IPS-18a (cell line): ENCODE measurements around the gene PCBD2.
"Not testable (repeated sequence)": the region's sequence is repeated elsewhere in the genome, so short reads cannot be mapped to it uniquely, and the experiment has no call there.

Experiments
- H3K27ac ChIP-seq: one replicate; pipeline ENCODE4 v1.5.1; 2013; ENCODE audit warnings: low read length
- H3K27me3 ChIP-seq: one replicate; pipeline ENCODE4 v1.6.1; 2013; ENCODE audit warnings: mild to moderate bottlenecking, low read length; ENCODE audit not compliant: control insufficient read depth, insufficient read depth
- H3K36me3 ChIP-seq: one replicate; pipeline ENCODE4 v1.6.1; 2013; ENCODE audit warnings: low read depth, low read length; ENCODE audit not compliant: control insufficient read depth
- H3K4me1 ChIP-seq: one replicate; pipeline ENCODE4 v1.6.1; 2013; ENCODE audit warnings: low read depth, low read length; ENCODE audit not compliant: control insufficient read depth
- H3K4me3 ChIP-seq: one replicate; pipeline ENCODE4 v1.5.1; 2013; ENCODE audit warnings: low read length
- H3K9ac ChIP-seq: one replicate; pipeline ENCODE4 v1.6.1; 2013; ENCODE audit warnings: mild to moderate bottlenecking, low read length, moderate library complexity
- H3K9me3 ChIP-seq: one replicate; pipeline ENCODE4 v1.6.1; 2013; ENCODE audit warnings: low read depth, low read length; ENCODE audit not compliant: control insufficient read depth

PCBD2 gene

DNA sequence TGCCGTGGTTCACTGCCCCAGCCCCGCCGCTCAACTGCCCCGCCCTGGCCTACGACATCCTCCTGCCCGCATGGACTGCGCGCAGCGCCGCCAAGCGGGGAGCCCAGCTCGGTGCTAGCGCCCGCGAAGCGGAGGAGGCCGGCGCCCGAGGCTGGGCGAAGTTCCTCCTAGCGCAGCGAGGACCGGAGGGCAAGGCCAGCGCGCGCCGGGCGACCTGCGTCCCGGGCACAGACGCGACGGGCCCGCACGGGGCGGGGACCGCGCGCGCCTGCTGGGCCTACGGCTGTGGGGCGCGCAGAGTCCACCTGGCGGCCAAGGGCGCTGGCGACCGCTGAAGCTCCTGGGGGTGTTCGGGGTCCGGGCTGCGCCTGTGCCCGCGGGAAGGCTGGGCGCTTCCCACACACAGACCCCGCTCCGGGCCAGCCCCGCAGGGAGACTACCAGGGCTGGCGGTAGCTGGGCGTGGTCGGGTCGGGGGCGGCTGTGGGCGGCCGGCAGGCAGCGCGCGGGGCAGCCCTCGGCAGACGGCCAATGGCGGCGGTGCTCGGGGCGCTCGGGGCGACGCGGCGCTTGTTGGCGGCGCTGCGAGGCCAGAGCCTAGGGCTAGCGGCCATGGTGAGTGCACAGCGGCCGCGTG is at the start of gene PCBD2:
PCBD2 (plus strand) TSS at position 522 of the 636 bp plus-strand sequence; CDS start at position 531, 9 bp downstream.
- Histone ChIP-seq H3K4me1 (no peaks in the 10 kb centered on the region), H3K27ac (peak within 1 kb of the TSS; percentile 70), H3K36me3 (no peaks in the 10 kb centered on the region), H3K4me3 (peak within 1 kb of the TSS; percentile 89), H3K27me3 (no peaks in the 10 kb centered on the region), H3K9me3 (no peaks in the 10 kb centered on the region), H3K9ac (peak within 1 kb of the TSS; percentile 97)

- not testable (repeated sequence) for H3K27ac ChIP-seq, H3K9ac ChIP-seq, H3K9me3 ChIP-seq, H3K4me1 ChIP-seq, H3K4me3 ChIP-seq, H3K27me3 ChIP-seq
- H3K36me3 ChIP-seq, result peaks cover 45% of the 10 kb centered on the region
Measured at GRCh38 chr5:134856465-134856864, 48.5 kb upstream of the PCBD2 start.

DNA sequence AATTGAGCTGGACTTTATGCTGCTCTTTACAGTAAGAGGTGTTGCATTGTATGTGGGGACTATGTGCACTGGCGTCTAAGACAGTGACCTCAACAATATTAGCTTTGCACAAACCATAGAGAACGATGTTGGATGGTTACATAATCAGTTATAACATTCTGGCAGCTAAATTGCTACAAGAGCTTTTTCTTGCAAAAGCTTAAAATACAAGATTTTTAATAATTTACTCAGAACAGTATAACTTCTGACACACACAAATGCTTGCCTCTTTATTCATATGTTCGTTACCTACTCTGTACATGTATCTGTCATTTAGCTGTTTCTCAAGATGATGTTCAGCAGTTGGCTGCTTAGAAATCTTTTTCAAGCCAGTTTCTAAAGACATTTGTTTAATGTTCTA is 47.5 kb upstream of the PCBD2 start:
- Histone ChIP-seq H3K9ac (no peak overlapping the region), H3K4me3 (no peak overlapping the region), H3K27me3 (no peaks in the 10 kb centered on the region), H3K27ac (no peak overlapping the region), H3K36me3 (peaks cover 42% of the 10 kb centered on the region), H3K9me3 (no peaks in the 10 kb centered on the region), H3K4me1 (no peaks in the 10 kb centered on the region)

DNA sequence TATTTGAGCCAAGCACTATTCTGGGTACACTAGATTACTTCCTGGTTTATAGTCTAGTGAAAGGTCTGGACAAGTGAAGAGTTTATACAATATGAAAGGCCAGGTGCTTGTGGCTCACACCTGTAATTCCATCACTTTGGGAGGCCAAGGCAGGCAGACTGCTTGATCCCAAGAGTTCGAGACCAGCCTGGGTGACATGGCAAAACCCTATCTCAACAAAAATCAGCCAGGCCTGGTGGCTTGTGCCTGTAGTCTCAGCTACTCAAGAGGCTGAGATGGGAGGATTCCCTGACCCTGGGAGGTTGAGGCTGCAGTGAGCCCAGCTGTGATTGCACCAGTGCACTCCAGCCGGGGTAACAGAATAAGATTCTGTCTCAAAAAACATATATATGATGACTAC is 40.2 kb upstream of the PCBD2 start:
- no peaks in the 10 kb centered on the region for H3K4me1 ChIP-seq
- H3K9me3 ChIP-seq, result no peaks in the 10 kb centered on the region
- H3K4me3 ChIP-seq, result no peak overlapping the region
- H3K27ac ChIP-seq, result no peak overlapping the region
- no peaks in the 10 kb centered on the region for H3K27me3 ChIP-seq
- H3K9ac ChIP-seq, result no peak overlapping the region
- peaks cover under 1% of the 10 kb centered on the region for H3K36me3 ChIP-seq

GRCh38 chr5:134873494-134873893 is 31.4 kb upstream of the PCBD2 start:
- Histone ChIP-seq H3K27ac (peak overlapping the region; percentile 83), H3K4me1 (peaks cover 12% of the 10 kb centered on the region), H3K36me3 (no peaks in the 10 kb centered on the region), H3K9ac (peak overlapping the region; percentile 78), H3K27me3 (no peaks in the 10 kb centered on the region), H3K4me3 (peak overlapping the region; percentile 62), H3K9me3 (no peaks in the 10 kb centered on the region)

DNA sequence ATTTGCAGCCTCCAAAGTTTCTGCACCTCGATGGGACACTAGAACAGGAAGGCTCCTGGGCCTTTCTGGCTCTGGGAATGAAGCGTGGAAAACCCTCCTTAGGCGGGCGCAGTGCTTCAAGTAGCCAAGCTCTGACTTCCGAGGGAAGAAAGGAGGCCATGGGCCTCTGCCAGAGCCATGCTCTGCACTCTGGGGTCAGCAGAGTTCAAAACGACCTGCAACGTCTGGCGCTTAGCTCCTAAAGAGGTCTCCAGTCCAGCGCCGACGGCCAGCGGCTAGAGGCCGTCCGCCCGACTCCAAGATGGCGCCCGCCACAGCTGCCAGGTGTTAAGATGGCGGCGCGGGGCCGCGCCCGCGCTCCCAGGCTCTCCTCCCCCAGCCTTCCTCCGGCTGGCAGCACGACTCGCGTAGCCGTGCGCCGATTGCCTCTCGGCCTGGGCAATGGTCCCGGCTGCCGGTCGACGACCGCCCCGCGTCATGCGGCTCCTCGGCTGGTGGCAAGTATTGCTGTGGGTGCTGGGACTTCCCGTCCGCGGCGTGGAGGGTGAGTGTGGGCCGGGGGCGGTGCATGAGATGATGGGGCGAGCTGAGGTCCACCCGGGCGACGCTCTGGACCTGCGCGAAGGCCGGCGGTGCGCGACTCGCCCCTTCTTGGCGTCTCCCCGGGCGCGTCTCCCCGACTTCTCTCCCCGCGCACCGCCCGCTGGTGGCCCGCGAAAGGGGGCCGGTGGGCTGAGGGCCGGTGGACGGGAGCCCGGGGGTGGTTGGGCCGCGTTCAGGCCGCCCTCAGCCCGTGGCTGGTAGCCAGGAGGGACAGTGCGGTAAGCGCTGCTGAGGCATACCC is 30.7 kb upstream of the PCBD2 start, which contains the start of gene TXNDC15:
TXNDC15 (plus strand) TSS at position 385 of the 844 bp plus-strand sequence; CDS start at position 442, 57 bp downstream.
- Histone ChIP-seq H3K9me3 (no peaks in the 10 kb centered on the region), H3K4me1 (peaks cover 12% of the 10 kb centered on the region), H3K36me3 (no peaks in the 10 kb centered on the region), H3K27ac (peak within 1 kb of the TSS; percentile 83), H3K9ac (peak within 1 kb of the TSS; percentile 78), H3K27me3 (no peaks in the 10 kb centered on the region), H3K4me3 (peak within 1 kb of the TSS; percentile 62)

DNA sequence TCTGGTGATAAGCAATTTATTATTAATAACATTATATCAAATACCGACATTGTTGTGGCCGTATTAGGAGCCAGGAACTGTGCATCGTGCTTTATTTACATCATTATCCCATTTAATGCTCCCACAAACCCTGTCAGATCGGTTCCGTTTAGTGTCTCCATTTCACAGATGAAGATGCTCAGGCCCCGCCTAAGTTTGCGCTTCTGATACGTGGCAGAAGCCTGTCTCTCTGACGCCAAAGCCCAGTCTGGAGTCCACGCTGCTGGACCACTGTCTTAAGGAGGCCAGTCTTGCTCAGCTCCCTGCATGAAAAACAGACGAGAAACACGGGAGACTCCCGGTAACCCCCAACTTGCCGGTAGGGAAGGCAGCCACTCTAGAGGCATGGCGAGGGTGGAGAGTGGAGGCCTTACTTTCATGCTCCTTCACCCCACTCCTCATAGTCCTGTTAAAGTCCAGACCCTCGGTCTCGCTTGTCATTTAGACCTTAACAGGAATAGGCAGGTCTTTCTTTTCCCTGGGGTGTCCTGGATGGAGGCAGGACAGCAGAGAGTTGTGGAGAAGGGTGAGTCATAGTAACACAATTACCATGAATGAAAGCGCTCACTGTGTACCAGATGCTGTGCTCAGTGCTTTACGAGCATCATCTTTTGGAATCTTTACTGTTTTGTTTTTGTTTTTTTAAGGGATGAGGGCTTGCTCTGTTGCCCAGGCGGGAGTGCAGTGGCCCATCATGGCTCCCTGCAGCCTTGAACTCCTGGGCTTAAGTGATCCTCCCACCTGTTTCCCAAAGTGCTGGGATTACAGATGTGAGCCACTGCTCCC is 29.9 kb upstream of the PCBD2 start:
- Histone ChIP-seq H3K36me3 (no peaks in the 10 kb centered on the region), H3K4me3 (peak overlapping the region; percentile 62), H3K9me3 (no peaks in the 10 kb centered on the region), H3K9ac (peak overlapping the region; percentile 78), H3K27ac (no peak overlapping the region), H3K27me3 (no peaks in the 10 kb centered on the region), H3K4me1 (peaks cover 12% of the 10 kb centered on the region)

DNA sequence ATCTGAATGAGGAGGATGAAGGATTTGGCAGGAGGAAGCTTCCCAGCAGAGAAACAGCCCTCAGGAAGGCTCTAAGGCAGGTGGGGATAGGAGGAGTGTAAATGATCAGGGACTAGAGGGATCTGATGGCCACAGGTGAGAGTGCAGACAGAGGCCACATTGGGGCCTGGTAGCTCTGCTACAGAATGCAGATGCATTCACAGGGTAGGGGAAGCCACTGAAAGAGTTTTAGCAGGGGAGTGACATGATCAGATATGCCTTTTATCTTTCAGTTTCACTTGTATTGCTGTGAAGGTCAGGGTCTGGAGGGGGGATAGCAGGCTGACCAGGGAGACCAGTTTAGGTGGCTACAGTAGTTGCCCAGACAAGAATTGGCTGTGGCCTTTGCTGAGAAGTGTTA is 27.8 kb upstream of the PCBD2 start:
- H3K36me3 ChIP-seq, result no peaks in the 10 kb centered on the region
- no peak overlapping the region for H3K4me3 ChIP-seq
- H3K9me3 ChIP-seq, result no peaks in the 10 kb centered on the region
- H3K27ac ChIP-seq, result no peak overlapping the region
- no peak overlapping the region for H3K9ac ChIP-seq
- H3K27me3 ChIP-seq, result no peaks in the 10 kb centered on the region
- H3K4me1 ChIP-seq, result peaks cover 12% of the 10 kb centered on the region

DNA sequence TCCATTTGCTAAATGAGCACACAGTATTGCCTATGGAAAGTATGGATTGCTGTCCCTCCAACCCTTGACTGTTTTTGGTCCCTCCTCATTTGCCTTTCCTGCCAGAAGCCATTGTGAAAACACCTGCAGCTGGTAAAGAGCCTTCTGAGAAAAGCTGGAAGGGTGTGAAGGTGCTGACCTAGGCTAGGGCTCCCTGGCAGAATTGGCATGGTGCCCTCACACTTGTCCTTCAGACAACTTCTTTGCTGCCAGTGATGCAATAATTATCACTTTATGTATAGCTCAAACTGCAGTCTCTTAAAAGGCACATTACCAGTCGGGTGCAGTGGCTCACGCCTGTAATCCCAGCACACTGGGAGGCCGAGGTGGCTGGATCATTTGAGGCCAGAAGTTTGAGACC is 26.5 kb upstream of the PCBD2 start:
- H3K4me1 ChIP-seq, result peaks cover 10% of the 10 kb centered on the region
- H3K27me3 ChIP-seq, result no peaks in the 10 kb centered on the region
- H3K27ac ChIP-seq, result no peak overlapping the region
- no peak overlapping the region for H3K4me3 ChIP-seq
- no peaks in the 10 kb centered on the region for H3K36me3 ChIP-seq
- H3K9ac ChIP-seq, result no peak overlapping the region
- no peaks in the 10 kb centered on the region for H3K9me3 ChIP-seq

- Histone ChIP-seq H3K4me3 (no peak overlapping the region), H3K9me3 (no peaks in the 10 kb centered on the region), H3K36me3 (no peaks in the 10 kb centered on the region), H3K27me3 (no peaks in the 10 kb centered on the region), H3K27ac (no peak overlapping the region), H3K9ac (no peak overlapping the region), H3K4me1 (peaks cover 5% of the 10 kb centered on the region)
Measured at GRCh38 chr5:134879456-134879855, 25.5 kb upstream of the PCBD2 start.

DNA sequence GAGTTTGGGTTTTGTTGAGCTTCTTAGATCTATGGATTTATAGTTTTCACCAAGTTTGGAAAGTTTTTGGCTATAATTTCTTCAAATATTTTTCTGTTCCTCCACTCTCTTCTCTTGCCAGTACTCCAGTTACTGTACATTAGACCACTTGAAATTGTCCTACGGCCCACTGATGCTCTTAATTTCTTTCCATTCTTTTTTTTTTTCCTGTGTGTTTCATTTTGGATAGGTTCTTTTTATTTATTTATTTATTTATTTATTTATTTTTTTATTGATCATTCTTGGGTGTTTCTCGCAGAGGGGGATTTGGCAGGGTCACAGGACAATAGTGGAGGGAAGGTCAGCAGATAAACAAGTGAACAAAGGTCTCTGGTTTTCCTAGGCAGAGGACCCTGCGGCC is 24.0 kb upstream of the PCBD2 start:
- not testable (repeated sequence) for H3K4me1 ChIP-seq, H3K9ac ChIP-seq, H3K27ac ChIP-seq, H3K36me3 ChIP-seq, H3K27me3 ChIP-seq, H3K4me3 ChIP-seq, H3K9me3 ChIP-seq
